Cardiac muscle cell (in vitro differentiated cells and primary cell): ENCODE results near the gene C9. TPM values are rescaled to one million over a fixed set of nuclear protein-coding genes. Genes with fewer than 3 reads are reported as not detected.
"Not testable (repeated sequence)": the region's sequence is repeated elsewhere in the genome, so short reads cannot be mapped to it uniquely, and the experiment has no call there.

Experiments
- DNase-seq, 2 donors: peaks; one replicate each; pipeline versions ENCODE4 v3.0.0 to v3.0.0-alpha.2; 2010 to 2017; ENCODE audit warnings: low read depth in 1 of 2, low spot score in 1 of 2
- H3K27ac ChIP-seq: fragments of 200-600 bp; sonication (generic); 2 replicates; pipeline ENCODE4 v1.5.1; 2016
- H3K27me3 ChIP-seq: fragments of 200-600 bp; sonication (generic); 2 replicates; pipeline ENCODE4 v1.6.0; 2016; ENCODE audit warnings: control low read depth
- H3K36me3 ChIP-seq: fragments of 200-600 bp; sonication (generic); 2 replicates; pipeline ENCODE4 v1.5.1; 2016; ENCODE audit warnings: control low read depth
- H3K4me1 ChIP-seq: fragments of 200-600 bp; sonication (generic); 2 replicates; pipeline ENCODE4 v1.8.1; 2017; ENCODE audit warnings: low read depth, mild to moderate bottlenecking, mixed run types
- H3K4me3 ChIP-seq: fragments of 200-600 bp; sonication (generic); 2 replicates; pipeline ENCODE4 v1.5.1; 2016; ENCODE audit warnings: mild to moderate bottlenecking
- H3K9me3 ChIP-seq: fragments of 200-600 bp; sonication (generic); 2 replicates; pipeline ENCODE4 v1.5.1; 2017; ENCODE audit warnings: low read depth, mild to moderate bottlenecking, control low read depth
- polyA plus RNA-seq: library from polyadenylated mRNA; unstranded; fragments of >200 nt; fragmentation: Nextera tagmentation; extraction: Ambion mirVana; gene quantifications from 2 replicates; pipeline ENCODE4 v1.2.1, GENCODE V29; 2016
- total RNA-seq: library from RNA; depleted of rRNA; stranded (reverse); fragments of >200 nt; gene quantifications from 2 replicates; pipeline ENCODE4 v1.2.3, GENCODE V29; 2016
- TF ChIP-seq, protein P1 (sequence below): IDR thresholded peaks from 2 replicates; pipeline ENCODE4 v1.5.1; 2012; ENCODE audit warnings: low read depth, mild to moderate bottlenecking, low read length

Gene C9
- total and polyA plus RNA-seq, 2 experiments from 2014 or later: not detected

DNA sequence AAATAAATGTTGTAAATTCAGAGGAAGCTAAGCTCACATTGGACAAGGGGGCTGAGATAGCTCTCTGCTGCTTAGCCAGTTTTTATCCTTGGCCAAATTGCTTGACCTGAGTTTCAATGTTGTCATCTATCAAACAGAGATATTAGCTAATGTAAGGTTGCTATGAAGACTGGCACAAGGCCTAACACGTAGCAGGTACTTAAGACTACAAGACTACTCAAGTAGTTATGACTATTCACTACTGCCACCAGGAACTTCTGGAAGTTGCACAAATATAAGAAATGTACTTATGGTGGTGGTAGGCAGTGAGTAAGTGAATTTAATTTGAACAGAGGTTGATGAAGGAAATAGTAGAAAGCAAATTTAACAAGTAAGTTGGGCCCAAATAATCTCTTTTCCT is 127.6 kb downstream of the C9 start:
- no peak for DNase-seq
- Histone ChIP-seq H3K27me3 (no peaks in the 10 kb centered on the region), H3K9me3 (no peaks in the 10 kb centered on the region), H3K4me1 (no peaks in the 10 kb centered on the region), H3K27ac (no peak overlapping the region), H3K36me3 (no peaks in the 10 kb centered on the region), H3K4me3 (no peak overlapping the region)
- TF ChIP-seq, protein P1, sequence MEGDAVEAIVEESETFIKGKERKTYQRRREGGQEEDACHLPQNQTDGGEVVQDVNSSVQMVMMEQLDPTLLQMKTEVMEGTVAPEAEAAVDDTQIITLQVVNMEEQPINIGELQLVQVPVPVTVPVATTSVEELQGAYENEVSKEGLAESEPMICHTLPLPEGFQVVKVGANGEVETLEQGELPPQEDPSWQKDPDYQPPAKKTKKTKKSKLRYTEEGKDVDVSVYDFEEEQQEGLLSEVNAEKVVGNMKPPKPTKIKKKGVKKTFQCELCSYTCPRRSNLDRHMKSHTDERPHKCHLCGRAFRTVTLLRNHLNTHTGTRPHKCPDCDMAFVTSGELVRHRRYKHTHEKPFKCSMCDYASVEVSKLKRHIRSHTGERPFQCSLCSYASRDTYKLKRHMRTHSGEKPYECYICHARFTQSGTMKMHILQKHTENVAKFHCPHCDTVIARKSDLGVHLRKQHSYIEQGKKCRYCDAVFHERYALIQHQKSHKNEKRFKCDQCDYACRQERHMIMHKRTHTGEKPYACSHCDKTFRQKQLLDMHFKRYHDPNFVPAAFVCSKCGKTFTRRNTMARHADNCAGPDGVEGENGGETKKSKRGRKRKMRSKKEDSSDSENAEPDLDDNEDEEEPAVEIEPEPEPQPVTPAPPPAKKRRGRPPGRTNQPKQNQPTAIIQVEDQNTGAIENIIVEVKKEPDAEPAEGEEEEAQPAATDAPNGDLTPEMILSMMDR: no peak

DNA sequence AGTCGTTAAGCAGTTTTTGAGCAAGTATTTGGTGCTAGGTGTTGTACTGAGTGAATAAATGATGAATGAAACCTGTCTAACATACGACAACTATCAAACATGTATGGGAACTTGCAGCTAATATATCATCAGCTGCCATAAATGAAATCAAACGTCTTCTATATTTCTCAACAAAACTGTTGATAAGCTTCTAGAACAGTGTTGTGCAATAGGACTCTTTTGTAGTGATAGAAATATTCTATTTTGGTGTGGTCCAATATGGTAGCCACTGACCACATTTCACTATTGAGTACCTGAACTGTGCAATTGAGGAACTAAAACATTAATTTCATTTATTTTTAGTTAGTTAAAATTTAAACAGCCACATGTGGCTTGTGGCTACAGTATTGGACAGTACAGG is 128.6 kb downstream of the C9 start:
- H3K27me3 ChIP-seq: no peaks in the 10 kb centered on the region
- no peak for DNase-seq
- no peaks in the 10 kb centered on the region for H3K4me1 ChIP-seq
- no peak overlapping the region for H3K4me3 ChIP-seq
- TF ChIP-seq, protein P1: no peak
- no peaks in the 10 kb centered on the region for H3K36me3 ChIP-seq
- no peaks in the 10 kb centered on the region for H3K9me3 ChIP-seq
- H3K27ac ChIP-seq: no peak overlapping the region

DNA sequence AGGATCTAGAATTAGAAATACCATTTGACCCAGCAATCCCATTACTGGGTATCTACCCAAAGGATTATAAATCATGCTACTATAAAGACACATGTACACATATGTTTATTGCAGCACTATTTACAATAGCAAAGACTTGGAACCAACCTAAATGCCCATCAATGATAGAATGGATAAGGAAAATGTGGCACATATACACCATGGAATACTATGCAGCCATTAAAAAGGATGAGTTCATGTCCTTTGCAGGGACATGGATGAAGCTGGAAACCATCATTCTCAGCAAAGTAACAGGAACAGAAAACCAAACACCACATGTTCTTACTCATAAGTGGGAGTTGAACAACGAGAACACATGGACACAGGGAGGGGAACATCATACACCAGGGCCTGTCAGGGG is 129.8 kb downstream of the C9 start:
- not testable (repeated sequence) for H3K9me3 ChIP-seq, H3K27me3 ChIP-seq, H3K36me3 ChIP-seq, H3K4me3 ChIP-seq, DNase-seq, H3K4me1 ChIP-seq, H3K27ac ChIP-seq

Other genes with a start within 250 kb of the C9 start
- gene FYB1, start 144.9 kb downstream of the C9 start, total RNA-seq: 0.42 TPM in 1 of 2 replicates, not detected in the other
- not detected in 2 replicates for gene FYB1, start 144.9 kb downstream of the C9 start, polyA plus RNA-seq
- 7.5 and 11.4 TPM in 2 replicates for gene DAB2, start 60.5 kb upstream of the C9 start, total RNA-seq
- gene DAB2, start 60.5 kb upstream of the C9 start, polyA plus RNA-seq: 8.7 and 13.2 TPM in 2 replicates